Measurements from ENCODE around the gene RPS6KL1. TPM values are rescaled to one million over a fixed set of nuclear protein-coding genes. Genes with fewer than 3 reads are reported as not detected.
A peak's percentile ranks its signal among the peaks of the same experiment; 100 is the strongest.

Gene RPS6KL1
- total and polyA plus RNA-seq, 12 donors, result 10.3 to 27.1 (median 21.9) TPM

DNA sequence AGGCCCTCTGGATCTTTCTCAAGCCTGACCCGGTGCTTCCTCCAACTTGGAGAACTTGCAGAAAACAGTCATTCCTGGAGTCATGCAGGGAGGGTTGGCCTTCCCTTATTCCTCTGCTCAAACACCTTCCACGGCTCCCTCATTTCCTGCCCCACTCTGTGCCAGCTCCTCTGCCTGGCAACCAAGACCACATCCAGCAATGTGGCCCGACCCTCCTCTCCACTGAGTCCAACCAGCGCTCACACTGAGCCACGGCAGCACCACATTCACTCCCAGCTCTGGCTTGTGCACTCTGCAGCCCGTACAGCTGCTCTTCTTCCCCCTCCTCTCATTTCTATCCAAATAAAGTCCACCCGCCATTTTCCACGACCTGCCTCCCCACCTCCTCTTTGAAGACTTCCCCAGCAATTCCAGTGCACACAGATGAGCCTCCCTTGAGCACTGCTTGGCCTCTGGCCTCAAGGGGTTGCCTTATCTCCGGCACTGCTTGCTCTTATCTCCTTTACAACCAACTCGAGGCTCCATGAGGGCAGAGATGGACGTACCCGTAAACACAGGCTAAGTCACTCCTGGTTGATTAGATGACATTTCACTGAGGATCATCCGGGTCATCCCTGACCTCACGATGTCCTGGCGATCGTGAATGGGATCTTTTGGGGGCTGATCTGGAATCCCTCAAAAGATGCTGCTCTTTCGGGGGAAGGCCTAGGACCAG lies 27.0 kb upstream of the RPS6KL1 start:
- no peak for DNase-seq
- H3K9me3 ChIP-seq, result no peaks in the 10 kb centered on the region
- peak overlapping the region in 3 of 10 donors; percentile 31 to 57 (median 43) for H3K27ac ChIP-seq
- TF ChIP-seq, protein P1, sequence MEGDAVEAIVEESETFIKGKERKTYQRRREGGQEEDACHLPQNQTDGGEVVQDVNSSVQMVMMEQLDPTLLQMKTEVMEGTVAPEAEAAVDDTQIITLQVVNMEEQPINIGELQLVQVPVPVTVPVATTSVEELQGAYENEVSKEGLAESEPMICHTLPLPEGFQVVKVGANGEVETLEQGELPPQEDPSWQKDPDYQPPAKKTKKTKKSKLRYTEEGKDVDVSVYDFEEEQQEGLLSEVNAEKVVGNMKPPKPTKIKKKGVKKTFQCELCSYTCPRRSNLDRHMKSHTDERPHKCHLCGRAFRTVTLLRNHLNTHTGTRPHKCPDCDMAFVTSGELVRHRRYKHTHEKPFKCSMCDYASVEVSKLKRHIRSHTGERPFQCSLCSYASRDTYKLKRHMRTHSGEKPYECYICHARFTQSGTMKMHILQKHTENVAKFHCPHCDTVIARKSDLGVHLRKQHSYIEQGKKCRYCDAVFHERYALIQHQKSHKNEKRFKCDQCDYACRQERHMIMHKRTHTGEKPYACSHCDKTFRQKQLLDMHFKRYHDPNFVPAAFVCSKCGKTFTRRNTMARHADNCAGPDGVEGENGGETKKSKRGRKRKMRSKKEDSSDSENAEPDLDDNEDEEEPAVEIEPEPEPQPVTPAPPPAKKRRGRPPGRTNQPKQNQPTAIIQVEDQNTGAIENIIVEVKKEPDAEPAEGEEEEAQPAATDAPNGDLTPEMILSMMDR (IDR thresholded peaks at IDR 0.05), result no peak
- no peak overlapping the region for H3K4me3 ChIP-seq
- ATAC-seq, result no peak
- peaks cover 0 to 58% (median 4%) of the 10 kb centered on the region in 9 donors for H3K36me3 ChIP-seq
- intact Hi-C loops (cut with DNase I), result loop anchor here in 9 of 10 donors (5.0 to 10.0 kb wide), 6 partner anchors 52 to 137 kb away; partner anchors contain the start of genes EIF2B2 (in 7 of the 9) and ZC2HC1C (in 1 of the 9)
- 84 to 85% methylated on average over 17 of the region's 17 CpGs for WGBS, 2 donors
- peaks cover 12 to 86% (median 42%) of the 10 kb centered on the region in 9 donors for H3K4me1 ChIP-seq
- H3K27me3 ChIP-seq, result peaks cover 0 to 21% (median 0%) of the 10 kb centered on the region in 7 donors

DNA sequence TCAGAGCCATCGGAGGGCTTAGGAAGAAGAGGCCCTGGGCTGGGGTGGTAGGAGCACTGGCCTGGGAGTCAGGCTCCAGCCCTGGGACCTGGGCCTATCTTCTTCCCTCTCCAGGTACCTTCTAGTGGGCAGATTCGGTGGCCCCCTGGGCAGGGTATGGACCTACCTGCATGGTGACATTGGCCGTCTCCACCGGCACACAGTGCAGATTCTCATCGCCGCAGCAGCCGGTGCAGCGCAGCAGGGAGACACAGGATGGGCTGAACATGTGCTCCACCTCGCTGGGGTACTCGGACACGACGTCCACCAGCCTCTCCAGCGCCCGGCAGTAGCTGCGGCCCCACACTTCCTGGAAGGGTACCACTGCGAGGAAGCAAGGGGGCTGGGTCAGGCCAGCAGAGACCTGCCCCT lies 26.1 kb upstream of the RPS6KL1 start:
- Histone ChIP-seq H3K27me3 (peaks cover 0 to 17% (median 0%) of the 10 kb centered on the region in 7 donors), H3K36me3 (peaks cover 0 to 65% (median 4%) of the 10 kb centered on the region in 9 donors), H3K9me3 (no peaks in the 10 kb centered on the region), H3K4me3 (no peak overlapping the region), H3K27ac (peak overlapping the region in 1 of 10 donors; percentile 43), H3K4me1 (peaks cover 10 to 78% (median 36%) of the 10 kb centered on the region in 9 donors)
- DNase-seq (no peak), ATAC-seq (no peak)
- TF ChIP-seq, protein P1 (IDR thresholded peaks at IDR 0.05), result no peak
- 93 to 98% methylated on average over 16 of the region's 16 CpGs for WGBS, 2 donors
- intact Hi-C loops (cut with DNase I), result loop anchor here in 9 of 10 donors (5.0 to 10.0 kb wide), 5 partner anchors 53 to 138 kb away; partner anchors contain the start of genes EIF2B2 (in 6 of the 9) and ZC2HC1C (in 1 of the 9)

DNA sequence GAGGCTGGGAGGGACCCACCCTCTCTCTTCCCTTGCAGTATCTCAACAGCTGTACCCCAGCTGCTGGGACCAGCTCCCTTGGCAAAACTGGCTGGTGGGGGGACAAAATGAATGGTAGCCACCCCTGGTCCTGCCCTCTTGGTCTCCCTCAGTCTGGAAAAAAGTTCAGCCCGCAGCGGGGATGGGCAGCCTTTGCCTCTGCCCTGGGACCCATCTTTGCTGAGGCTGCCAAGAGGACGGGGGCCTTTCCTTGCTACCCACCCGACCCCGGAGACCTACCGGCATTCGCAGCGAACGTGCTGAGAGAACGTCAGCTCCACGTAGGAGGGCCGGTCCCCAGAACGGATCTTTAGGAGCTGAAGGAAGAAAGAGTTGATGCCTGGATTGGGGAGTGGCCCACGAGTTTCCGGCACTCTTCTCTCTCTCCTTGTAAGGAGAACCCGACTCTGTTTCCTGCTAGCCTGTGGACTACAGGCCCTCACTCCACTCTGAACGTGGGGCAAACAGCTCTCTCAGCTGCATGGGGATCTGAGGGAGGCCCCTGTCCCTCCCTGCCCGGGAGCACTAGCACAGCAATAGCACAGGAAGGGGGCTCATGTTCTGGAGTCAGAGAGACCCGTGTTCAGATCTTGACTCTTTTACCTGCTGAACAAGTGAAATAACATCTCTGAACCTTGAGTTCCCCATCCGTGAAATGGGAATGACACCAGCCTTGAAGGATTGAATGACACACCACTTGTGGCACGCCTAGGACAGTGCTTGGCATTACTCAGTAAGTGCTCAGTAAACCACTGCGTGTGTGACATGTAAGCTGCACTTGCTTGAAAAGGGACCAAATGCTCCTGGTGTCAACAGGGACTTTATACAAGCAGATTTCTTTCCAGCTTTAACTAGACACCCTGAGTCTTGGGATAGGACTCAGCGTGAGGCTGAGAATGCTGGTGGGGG lies 25.4 kb upstream of the RPS6KL1 start:
- Histone ChIP-seq H3K4me1 (peaks cover 8 to 72% (median 35%) of the 10 kb centered on the region in 9 donors), H3K9me3 (no peaks in the 10 kb centered on the region), H3K27me3 (peaks cover 0 to 13% (median 0%) of the 10 kb centered on the region in 7 donors), H3K36me3 (peaks cover 0 to 64% (median 4%) of the 10 kb centered on the region in 9 donors), H3K27ac (no peak overlapping the region), H3K4me3 (no peak overlapping the region)
- ATAC-seq, result no peak
- intact Hi-C loops (cut with DNase I), result loop anchor here in 9 of 10 donors (5.0 to 10.0 kb wide), 5 partner anchors 54 to 139 kb away; partner anchors contain the start of genes EIF2B2 (in 6 of the 9) and ZC2HC1C (in 1 of the 9)
- DNase-seq, result no peak
- TF ChIP-seq, protein P1 (IDR thresholded peaks at IDR 0.05), result no peak
- 79 to 82% methylated on average over 23 of the region's 23 CpGs for WGBS, 2 donors
